ENCODE data around the gene PTPRG.

DNA sequence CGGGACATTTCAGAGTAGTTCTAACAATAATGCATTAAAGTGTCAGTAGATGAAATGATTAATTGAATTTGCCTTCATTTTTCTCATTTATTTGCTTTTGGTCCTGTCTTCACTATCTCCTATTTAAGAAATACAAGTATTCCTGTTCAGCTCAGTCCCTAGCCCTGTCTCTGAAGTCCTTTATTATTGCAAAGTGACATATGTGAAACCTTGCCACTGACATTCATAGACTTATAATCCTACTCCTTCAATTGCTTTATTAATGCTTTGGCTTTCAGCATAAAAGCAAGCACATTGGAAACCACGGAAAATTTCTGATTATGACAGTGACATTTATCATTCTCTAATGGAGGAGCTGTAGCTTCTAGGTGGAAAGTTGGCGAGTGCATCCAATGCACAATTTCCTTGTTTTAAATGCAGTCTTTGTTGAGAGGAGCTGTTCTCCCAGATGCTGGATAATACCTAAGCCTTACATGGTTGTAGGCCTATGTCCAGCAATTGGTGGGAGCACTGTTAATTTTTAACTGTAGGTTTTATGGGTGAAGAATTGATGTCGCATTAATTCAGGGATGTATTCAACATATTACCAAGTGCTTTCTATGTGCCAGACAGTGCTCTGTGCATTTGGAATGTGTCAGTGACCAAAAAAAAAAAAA lies 474.2 kb downstream of the PTPRG start:
- no peak for TF ChIP-seq POLR2A (IDR thresholded peaks at IDR 0.05; ENCODE audit: low read length)
- TF ChIP-seq GATA1 (IDR thresholded peaks at IDR 0.05; ENCODE audit: low read depth, low read length): no peak
